ENCODE data around the gene DNAJC28. TPM values are rescaled to one million over a fixed set of nuclear protein-coding genes. Genes with fewer than 3 reads are reported as not detected.

The DNAJC28 gene
- total and polyA plus RNA-seq, 9 of the 15 experiments (the other 6 are each of a cell fraction or from before 2014, with no cell fraction given): 0.68 to 2.5 (median 1.1) TPM

- no peak for TF ChIP-seq PCBP2 (IDR thresholded peaks at IDR 0.05; ENCODE audit: low read depth, low read length, poor library complexity, severe bottlenecking)
- TF ChIP-seq ZNF282 (CRISPR knock-in tag; IDR thresholded peaks at IDR 0.05): no peak
- no peak for TF ChIP-seq HIVEP1 (CRISPR knock-in tag; IDR thresholded peaks at IDR 0.05)
- TF ChIP-seq PTTG1 (tag; IDR thresholded peaks at IDR 0.05; ENCODE audit: low read depth): no peak
- no peak for TF ChIP-seq NFYB (IDR thresholded peaks at IDR 0.05; ENCODE audit: extremely low read depth, insufficient read length)
- TF ChIP-seq, protein P1, sequence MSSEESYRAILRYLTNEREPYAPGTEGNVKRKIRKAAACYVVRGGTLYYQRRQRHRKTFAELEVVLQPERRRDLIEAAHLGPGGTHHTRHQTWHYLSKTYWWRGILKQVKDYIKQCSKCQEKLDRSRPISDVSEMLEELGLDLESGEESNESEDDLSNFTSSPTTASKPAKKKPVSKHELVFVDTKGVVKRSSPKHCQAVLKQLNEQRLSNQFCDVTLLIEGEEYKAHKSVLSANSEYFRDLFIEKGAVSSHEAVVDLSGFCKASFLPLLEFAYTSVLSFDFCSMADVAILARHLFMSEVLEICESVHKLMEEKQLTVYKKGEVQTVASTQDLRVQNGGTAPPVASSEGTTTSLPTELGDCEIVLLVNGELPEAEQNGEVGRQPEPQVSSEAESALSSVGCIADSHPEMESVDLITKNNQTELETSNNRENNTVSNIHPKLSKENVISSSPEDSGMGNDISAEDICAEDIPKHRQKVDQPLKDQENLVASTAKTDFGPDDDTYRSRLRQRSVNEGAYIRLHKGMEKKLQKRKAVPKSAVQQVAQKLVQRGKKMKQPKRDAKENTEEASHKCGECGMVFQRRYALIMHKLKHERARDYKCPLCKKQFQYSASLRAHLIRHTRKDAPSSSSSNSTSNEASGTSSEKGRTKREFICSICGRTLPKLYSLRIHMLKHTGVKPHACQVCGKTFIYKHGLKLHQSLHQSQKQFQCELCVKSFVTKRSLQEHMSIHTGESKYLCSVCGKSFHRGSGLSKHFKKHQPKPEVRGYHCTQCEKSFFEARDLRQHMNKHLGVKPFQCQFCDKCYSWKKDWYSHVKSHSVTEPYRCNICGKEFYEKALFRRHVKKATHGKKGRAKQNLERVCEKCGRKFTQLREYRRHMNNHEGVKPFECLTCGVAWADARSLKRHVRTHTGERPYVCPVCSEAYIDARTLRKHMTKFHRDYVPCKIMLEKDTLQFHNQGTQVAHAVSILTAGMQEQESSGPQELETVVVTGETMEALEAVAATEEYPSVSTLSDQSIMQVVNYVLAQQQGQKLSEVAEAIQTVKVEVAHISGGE (CRISPR knock-in tag; IDR thresholded peaks at IDR 0.05): no peak
These were observed 48.1 kb upstream of the DNAJC28 start (continued) for GRCh38 chr21:33539616-33540015.

DNA sequence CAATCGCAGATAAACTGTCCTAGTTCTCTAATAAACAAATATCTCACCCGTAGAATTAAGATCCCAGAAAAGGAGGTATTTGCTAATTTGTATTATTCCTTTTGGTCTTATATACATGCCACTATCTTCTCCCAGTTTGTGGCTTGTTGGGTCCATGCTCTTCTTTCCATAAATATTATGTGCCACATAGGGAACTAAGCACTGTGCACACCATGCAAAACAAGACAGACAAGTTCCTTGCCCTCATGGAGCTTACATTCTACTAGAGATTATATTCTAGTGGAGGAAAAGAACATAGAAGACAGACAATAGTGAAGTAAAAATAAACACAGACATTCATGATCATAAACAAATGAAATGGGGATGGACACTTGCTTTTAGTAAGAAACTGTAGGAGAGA lies 45.7 kb upstream of the DNAJC28 start:
- H2AFZ ChIP-seq (ENCODE audit: low read depth, low read length): no peak overlapping the region
- H3K27ac ChIP-seq (ENCODE audit: extremely low read depth, low read depth, low read length): no peak overlapping the region
- H3K9ac ChIP-seq (ENCODE audit: insufficient read depth in 1 of 2, low read depth in 2 of 2, low read length in 2 of 2): no peak overlapping the region
- H3K4me1 ChIP-seq (replicated peaks in 1 of 2; ENCODE audit: control insufficient read depth in 2 of 2, insufficient read depth in 2 of 2, low read length in 2 of 2): peaks cover 2 to 7% of the 10 kb centered on the region in 2 experiments; a peak in 2 of 5 replicates
- DNase-seq (ENCODE audit: extremely low read depth in 1 of 4, low spot score in 3 of 4) (no peak), FAIRE-seq (no peak), ATAC-seq (no peak)
- no peak overlapping the region for H3K4me3 ChIP-seq
- in situ Hi-C loops (cut with MboI): no loop called here
- peaks cover 85% of the 10 kb centered on the region for H3K36me3 ChIP-seq (ENCODE audit: control insufficient read depth, insufficient read depth, low read length)
- H3K27me3 ChIP-seq (ENCODE audit: control insufficient read depth in 2 of 2, insufficient read depth in 2 of 2, low read length in 2 of 2): no peaks in the 10 kb centered on the region
- H3K4me2 ChIP-seq (ENCODE audit: insufficient read depth, low read length): no peak overlapping the region
- no peaks in the 10 kb centered on the region for H4K20me1 ChIP-seq (replicated peaks; ENCODE audit: control insufficient read depth, insufficient read depth, low read length)
- WGBS (ENCODE audit: insufficient coverage, low coverage, missing lambda C conversion rate): 93% methylated on average over 2 of the region's 2 CpGs
- ChIA-PET POLR2A (interaction anchor here (0.8 to 1.1 kb wide), 3 partner anchors 10 to 63 kb away, joined by 3 to 4 read pairs (median 3); no protein-coding TSS in a partner anchor), CTCF (ENCODE audit: low intra/inter-chr PET ratio) (no interaction called here)
- no peaks in the 10 kb centered on the region for H3K9me1 ChIP-seq (ENCODE audit: control insufficient read depth, insufficient read depth, low read length)
- intact Hi-C loops (cut with micrococcal nuclease): no loop called here
- peaks cover 80% of the 10 kb centered on the region for H3K79me2 ChIP-seq (ENCODE audit: control insufficient read depth, insufficient read depth, low read length)
- no TSS peak for BruUV-seq (replicated peaks)
- TF ChIP-seq TRIM28 (IDR thresholded peaks at IDR 0.05) (peak; percentile 78), FOXO4 (CRISPR knock-in tag; IDR thresholded peaks at IDR 0.05) (no peak), CREM (IDR thresholded peaks at IDR 0.05; ENCODE audit: low read depth) (no peak), BRF2 (IDR thresholded peaks at IDR 0.05; ENCODE audit: borderline replicate concordance, insufficient read depth, insufficient read length) (no peak), KDM1A (IDR thresholded peaks at IDR 0.05) (peak in 1 of 2 experiments; percentile 47; a peak in 1 of 4 replicates), CBX3 (IDR thresholded peaks at IDR 0.05; ENCODE audit: borderline replicate concordance in 1 of 2, low read length in 2 of 2) (peak in 1 of 2 experiments; percentile 90; a peak in 2 of 3 replicates), ZNF316 (IDR thresholded peaks at IDR 0.05) (peak; percentile 83)
- peaks cover 10% of the 10 kb centered on the region; the same call in 1 of the 2 replicates for H3K9me3 ChIP-seq (replicated peaks; ENCODE audit: control insufficient read depth, insufficient read depth, low read depth, low read length)

All from K562 (cell line).